ENCODE results near the gene WDR4. TPM values are rescaled to one million over a fixed set of nuclear protein-coding genes. Genes with fewer than 3 reads are reported as not detected.
"Not testable (repeated sequence)": the region's sequence is repeated elsewhere in the genome, so short reads cannot be mapped to it uniquely, and the experiment has no call there.

Gene WDR4
- total RNA-seq, 3 donors from 2014 or later = 16.1 to 16.7 (median 16.5) TPM

GRCh38 chr21:42841156-42841915 lies 38.0 kb downstream of the WDR4 start:
- peaks cover 5% of the 10 kb centered on the region for H3K36me3 ChIP-seq (ENCODE audit: low read depth)
- peak in 1 of 3 donors; percentile 13 for DNase-seq

GRCh38 chr21:42840411-42841155 lies 38.8 kb downstream of the WDR4 start:
- no peak overlapping the region for H3K4me3 ChIP-seq
- TF ChIP-seq, protein P1, sequence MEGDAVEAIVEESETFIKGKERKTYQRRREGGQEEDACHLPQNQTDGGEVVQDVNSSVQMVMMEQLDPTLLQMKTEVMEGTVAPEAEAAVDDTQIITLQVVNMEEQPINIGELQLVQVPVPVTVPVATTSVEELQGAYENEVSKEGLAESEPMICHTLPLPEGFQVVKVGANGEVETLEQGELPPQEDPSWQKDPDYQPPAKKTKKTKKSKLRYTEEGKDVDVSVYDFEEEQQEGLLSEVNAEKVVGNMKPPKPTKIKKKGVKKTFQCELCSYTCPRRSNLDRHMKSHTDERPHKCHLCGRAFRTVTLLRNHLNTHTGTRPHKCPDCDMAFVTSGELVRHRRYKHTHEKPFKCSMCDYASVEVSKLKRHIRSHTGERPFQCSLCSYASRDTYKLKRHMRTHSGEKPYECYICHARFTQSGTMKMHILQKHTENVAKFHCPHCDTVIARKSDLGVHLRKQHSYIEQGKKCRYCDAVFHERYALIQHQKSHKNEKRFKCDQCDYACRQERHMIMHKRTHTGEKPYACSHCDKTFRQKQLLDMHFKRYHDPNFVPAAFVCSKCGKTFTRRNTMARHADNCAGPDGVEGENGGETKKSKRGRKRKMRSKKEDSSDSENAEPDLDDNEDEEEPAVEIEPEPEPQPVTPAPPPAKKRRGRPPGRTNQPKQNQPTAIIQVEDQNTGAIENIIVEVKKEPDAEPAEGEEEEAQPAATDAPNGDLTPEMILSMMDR (IDR thresholded peaks at IDR 0.05) = no peak
- DNase-seq = peak in 1 of 3 donors; percentile 9
- H3K9me3 ChIP-seq = no peaks in the 10 kb centered on the region
- intact Hi-C loops (cut with DNase I, micrococcal nuclease) = no loop called here
- peaks cover 5% of the 10 kb centered on the region for H3K36me3 ChIP-seq (ENCODE audit: low read depth)
- ATAC-seq = no peak
- no peaks in the 10 kb centered on the region for H3K4me1 ChIP-seq (ENCODE audit: low read depth)

More at GRCh38 chr21:42841156-42841915, 38.0 kb downstream of the WDR4 start:
- H3K9me3 ChIP-seq = no peaks in the 10 kb centered on the region
- intact Hi-C loops (cut with DNase I, micrococcal nuclease) = no loop called here
- no peak overlapping the region for H3K4me3 ChIP-seq
- TF ChIP-seq, protein P1 (IDR thresholded peaks at IDR 0.05) = no peak
- no peaks in the 10 kb centered on the region for H3K4me1 ChIP-seq (ENCODE audit: low read depth)
- no peak for ATAC-seq

DNA sequence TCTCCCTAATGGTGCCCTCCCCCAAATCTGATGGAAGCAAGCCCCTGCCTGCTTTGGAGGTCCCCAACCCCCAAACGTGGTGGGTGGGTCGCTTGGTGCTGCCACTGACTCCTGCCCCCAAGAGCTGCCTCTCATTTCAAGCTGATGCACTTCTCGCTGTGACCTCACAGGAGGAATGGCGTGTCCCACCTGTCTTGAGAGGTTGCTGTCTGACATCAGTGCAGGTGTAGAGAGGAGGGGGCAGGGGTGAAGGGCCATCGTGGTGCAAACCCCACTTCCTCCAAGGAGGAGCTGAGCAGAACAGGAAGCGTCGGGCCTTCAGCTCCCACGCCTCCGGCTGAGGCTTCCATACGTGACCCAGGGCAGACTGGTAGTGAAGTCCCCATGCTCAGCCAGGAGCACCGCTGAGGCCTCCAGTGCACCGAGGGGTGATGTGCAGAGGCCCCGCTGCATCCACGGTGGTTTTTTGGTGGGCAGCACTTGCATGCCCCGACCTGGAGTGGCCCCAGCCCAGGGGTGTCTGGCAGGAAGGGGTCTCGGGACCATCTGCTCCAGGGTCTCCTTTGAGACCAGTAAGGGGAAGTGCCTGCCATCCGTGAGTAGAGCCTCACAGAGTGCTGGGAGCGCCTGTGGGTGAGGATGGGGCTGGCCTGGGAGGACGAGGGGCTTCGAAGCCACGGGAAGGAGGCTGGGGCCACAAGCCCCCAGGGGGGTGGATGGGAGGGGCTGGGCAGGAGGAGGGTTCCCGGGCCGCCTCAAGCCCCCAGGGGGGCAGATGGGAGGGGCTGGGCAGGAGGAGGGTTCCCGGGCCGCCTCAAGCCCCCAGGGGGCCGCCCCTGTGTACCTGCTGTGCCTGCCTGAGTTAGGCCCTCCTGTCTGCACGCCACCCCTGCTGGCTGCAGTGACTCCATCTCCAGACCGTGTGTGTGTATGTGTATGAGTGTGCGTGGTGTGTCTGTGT lies 39.8 kb downstream of the WDR4 start:
- H3K36me3 ChIP-seq (ENCODE audit: low read depth) = peaks cover 5% of the 10 kb centered on the region
- H3K4me3 ChIP-seq = no peak overlapping the region
- intact Hi-C loops (cut with DNase I, micrococcal nuclease) = no loop called here
- no peaks in the 10 kb centered on the region for H3K9me3 ChIP-seq
- H3K4me1 ChIP-seq (ENCODE audit: low read depth) = no peaks in the 10 kb centered on the region
- DNase-seq (no peak), ATAC-seq (no peak)
- TF ChIP-seq, protein P1 (IDR thresholded peaks at IDR 0.05) = no peak

DNA sequence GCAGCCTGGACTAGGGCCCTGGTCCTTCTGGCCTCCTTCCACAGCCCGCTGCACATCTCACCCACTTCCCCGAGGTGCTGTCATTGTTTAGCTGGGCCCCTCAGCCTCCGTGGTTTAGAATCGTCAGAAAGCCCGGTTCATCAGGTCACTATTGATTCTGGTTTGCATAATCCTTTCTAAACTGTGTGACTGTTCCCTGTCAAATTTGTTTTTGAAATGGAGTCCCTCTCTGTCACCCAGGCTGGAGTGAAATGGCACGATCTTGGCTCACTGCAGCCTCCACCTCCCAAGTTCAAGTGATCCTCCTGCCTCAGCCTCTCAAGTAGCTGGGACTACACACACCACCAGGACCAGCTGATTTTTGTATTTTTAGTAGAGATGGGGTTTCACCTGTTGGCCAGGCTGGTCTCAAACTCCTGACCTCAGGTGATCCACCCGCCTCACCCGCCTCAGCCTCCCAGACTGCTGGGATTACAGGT lies 41.1 kb downstream of the WDR4 start:
- DNase-seq; H3K4me1 ChIP-seq (ENCODE audit: low read depth); intact Hi-C loops (cut with DNase I, micrococcal nuclease); ATAC-seq; H3K4me3 ChIP-seq; H3K36me3 ChIP-seq (ENCODE audit: low read depth); H3K9me3 ChIP-seq: not testable (repeated sequence)

DNA sequence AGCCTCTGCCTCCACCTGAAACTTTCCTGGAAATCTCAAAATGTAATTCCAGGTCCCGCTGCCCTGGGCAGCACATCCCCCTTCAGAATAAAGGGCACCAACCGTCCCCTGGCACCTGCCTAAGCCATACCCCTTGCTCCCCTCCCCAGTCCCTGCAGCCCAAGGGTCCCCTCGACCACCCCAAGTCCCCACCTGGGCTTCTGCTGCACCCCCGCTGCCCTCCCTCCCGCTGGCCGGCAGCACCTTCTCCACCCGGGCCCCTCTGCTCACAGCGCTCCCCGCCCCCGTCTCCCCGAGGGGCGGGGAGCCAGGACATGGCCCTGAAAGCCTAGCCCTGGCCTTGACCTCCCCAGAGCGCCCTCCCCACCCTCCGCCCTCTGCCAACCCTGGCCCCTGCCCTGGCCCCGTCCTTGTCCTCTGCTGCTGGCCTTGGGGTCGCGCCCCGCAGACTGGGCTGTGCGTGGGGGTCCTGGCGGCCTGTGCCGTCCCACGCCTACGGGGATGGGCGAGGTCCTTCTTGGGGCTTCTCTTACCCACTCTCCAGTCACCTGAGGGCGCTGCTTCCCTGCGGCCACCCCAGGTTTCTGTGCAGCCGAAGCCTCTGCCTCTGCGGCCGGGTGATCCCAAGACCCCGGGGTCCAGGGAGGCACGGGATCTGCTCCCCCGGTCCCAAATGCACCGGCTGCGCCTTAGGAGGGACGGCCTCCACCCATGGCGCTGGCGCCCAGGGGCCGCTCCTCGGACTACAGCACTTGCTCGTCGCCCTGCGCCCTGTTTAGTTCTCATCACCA lies 41.7 kb downstream of the WDR4 start:
- H3K4me1 ChIP-seq (ENCODE audit: low read depth) = peaks cover 4% of the 10 kb centered on the region
- intact Hi-C loops (cut with DNase I, micrococcal nuclease) = no loop called here
- H3K9me3 ChIP-seq = no peaks in the 10 kb centered on the region
- TF ChIP-seq, protein P1 (IDR thresholded peaks at IDR 0.05) = no peak
- ATAC-seq (no peak), DNase-seq (no peak)
- no peak overlapping the region for H3K4me3 ChIP-seq
- H3K36me3 ChIP-seq (ENCODE audit: low read depth) = peaks cover under 1% of the 10 kb centered on the region
